ENCODE results near the gene ZC3H4. TPM values are rescaled to one million over a fixed set of nuclear protein-coding genes. Genes with fewer than 3 reads are reported as not detected.
A peak's percentile ranks its signal among the peaks of the same experiment; 100 is the strongest.

ZC3H4 gene
- total RNA-seq, 1 experiment from 2014 or later: 45.1 TPM

DNA sequence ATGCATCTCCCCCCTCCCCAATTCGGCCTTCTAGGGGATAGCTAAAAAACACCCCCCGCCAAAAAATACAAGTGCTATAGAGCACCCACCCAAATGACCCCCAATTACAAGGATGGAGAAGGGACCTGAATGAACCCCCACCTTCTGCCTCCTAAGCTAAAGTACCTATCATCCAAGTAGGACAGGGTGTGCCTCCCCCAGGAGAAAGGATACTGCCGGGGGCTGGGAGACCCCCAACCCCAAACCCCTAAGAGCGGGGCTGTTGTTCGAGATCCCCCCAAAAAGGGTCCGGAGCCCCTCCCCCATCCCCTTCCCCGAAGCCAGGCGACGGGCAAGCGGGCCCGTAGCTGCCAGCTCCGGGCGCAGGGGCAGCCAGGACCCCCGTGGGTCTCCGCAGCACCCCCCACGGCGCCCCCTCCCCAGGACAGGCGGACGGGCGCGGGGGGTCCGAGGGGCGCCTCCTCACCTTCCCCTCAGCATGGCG lies 1.9 kb downstream of the ZC3H4 start:
- Histone ChIP-seq H3K36me3 (ENCODE audit: control insufficient read depth in 1 of 2, insufficient read depth in 2 of 2, low read length in 2 of 2) (peaks cover 2 to 12% of the 10 kb centered on the region in 2 experiments; a peak in 1 of 4 replicates), H3K4me1 (ENCODE audit: control insufficient read depth in 1 of 2, insufficient read depth in 2 of 2, low read length in 2 of 2) (peaks cover 15 to 47% of the 10 kb centered on the region in 2 experiments), H3K27me3 (ENCODE audit: insufficient read depth, low read length) (no peaks in the 10 kb centered on the region), H3K9me3 (ENCODE audit: control insufficient read depth in 1 of 2, insufficient read depth in 1 of 2, low read depth in 1 of 2, low read length in 2 of 2) (no peaks in the 10 kb centered on the region), H3K4me2 (ENCODE audit: low read length) (peak overlapping the region; percentile 81), H3K9ac (ENCODE audit: low read length) (peak overlapping the region; percentile 100), H3K79me2 (ENCODE audit: insufficient read depth, low read length) (peaks cover 34% of the 10 kb centered on the region), H2AFZ (ENCODE audit: low read depth, low read length, poor library complexity, severe bottlenecking) (no peak overlapping the region), H3K4me3 (replicated peaks in 1 of 2; ENCODE audit: low read depth in 1 of 2, low read length in 2 of 2) (peak overlapping the region; percentile 87 to 94), H3K27ac (ENCODE audit: low read depth, low read length) (peak overlapping the region; percentile 100), H3K9me2 (ENCODE audit: insufficient read depth) (no peaks in the 10 kb centered on the region), H4K20me1 (ENCODE audit: insufficient read depth) (no peaks in the 10 kb centered on the region)
- TF ChIP-seq POLR2AphosphoS5 (IDR thresholded peaks at IDR 0.05; ENCODE audit: low read depth, low read length) (no peak), EGR1 (IDR thresholded peaks at IDR 0.05; ENCODE audit: low read depth) (no peak), FOSL1 (IDR thresholded peaks at IDR 0.05; ENCODE audit: low read depth) (no peak), EZH2phosphoT487 (IDR thresholded peaks at IDR 0.05; ENCODE audit: borderline replicate concordance) (no peak), EZH2 (IDR thresholded peaks at IDR 0.05) (no peak), TCF7L2 (IDR thresholded peaks at IDR 0.05; ENCODE audit: borderline replicate concordance, extremely low read depth, insufficient read depth, insufficient read length) (no peak)
- TF ChIP-seq, protein P1, sequence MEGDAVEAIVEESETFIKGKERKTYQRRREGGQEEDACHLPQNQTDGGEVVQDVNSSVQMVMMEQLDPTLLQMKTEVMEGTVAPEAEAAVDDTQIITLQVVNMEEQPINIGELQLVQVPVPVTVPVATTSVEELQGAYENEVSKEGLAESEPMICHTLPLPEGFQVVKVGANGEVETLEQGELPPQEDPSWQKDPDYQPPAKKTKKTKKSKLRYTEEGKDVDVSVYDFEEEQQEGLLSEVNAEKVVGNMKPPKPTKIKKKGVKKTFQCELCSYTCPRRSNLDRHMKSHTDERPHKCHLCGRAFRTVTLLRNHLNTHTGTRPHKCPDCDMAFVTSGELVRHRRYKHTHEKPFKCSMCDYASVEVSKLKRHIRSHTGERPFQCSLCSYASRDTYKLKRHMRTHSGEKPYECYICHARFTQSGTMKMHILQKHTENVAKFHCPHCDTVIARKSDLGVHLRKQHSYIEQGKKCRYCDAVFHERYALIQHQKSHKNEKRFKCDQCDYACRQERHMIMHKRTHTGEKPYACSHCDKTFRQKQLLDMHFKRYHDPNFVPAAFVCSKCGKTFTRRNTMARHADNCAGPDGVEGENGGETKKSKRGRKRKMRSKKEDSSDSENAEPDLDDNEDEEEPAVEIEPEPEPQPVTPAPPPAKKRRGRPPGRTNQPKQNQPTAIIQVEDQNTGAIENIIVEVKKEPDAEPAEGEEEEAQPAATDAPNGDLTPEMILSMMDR (IDR thresholded peaks at IDR 0.05 in 2 of 3, conservative IDR thresholded peaks at IDR 0.05 in 1 of 3; ENCODE audit: borderline replicate concordance in 1 of 3, insufficient read depth in 1 of 3, low read depth in 2 of 3, low read length in 2 of 3): no peak
- TF ChIP-seq, protein P2, sequence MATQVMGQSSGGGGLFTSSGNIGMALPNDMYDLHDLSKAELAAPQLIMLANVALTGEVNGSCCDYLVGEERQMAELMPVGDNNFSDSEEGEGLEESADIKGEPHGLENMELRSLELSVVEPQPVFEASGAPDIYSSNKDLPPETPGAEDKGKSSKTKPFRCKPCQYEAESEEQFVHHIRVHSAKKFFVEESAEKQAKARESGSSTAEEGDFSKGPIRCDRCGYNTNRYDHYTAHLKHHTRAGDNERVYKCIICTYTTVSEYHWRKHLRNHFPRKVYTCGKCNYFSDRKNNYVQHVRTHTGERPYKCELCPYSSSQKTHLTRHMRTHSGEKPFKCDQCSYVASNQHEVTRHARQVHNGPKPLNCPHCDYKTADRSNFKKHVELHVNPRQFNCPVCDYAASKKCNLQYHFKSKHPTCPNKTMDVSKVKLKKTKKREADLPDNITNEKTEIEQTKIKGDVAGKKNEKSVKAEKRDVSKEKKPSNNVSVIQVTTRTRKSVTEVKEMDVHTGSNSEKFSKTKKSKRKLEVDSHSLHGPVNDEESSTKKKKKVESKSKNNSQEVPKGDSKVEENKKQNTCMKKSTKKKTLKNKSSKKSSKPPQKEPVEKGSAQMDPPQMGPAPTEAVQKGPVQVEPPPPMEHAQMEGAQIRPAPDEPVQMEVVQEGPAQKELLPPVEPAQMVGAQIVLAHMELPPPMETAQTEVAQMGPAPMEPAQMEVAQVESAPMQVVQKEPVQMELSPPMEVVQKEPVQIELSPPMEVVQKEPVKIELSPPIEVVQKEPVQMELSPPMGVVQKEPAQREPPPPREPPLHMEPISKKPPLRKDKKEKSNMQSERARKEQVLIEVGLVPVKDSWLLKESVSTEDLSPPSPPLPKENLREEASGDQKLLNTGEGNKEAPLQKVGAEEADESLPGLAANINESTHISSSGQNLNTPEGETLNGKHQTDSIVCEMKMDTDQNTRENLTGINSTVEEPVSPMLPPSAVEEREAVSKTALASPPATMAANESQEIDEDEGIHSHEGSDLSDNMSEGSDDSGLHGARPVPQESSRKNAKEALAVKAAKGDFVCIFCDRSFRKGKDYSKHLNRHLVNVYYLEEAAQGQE (IDR thresholded peaks at IDR 0.05; ENCODE audit: low read depth): no peak
- RAD21 ChIA-PET (ENCODE audit: low non-redundant PET in 1 of 2, low total read pairs in 2 of 2, uncharacterized antibody in 2 of 2, unreplicated experiment in 2 of 2): interaction anchor here in 1 of 2 experiments (0.6 kb wide), 1 partner anchor 126 kb away, joined by 3 read pairs; no protein-coding TSS in a partner anchor
- intact Hi-C loops (cut with micrococcal nuclease): loop anchor here (1.0 kb wide), 1 partner anchor 15 kb away; no protein-coding TSS in a partner anchor
- BruUV-seq (replicated peaks): no TSS peak
- CTCF ChIA-PET: no interaction called here
- ATAC-seq (no peak), DNase-seq (ENCODE audit: low read depth, low spot score) (no peak)
- POLR2A ChIA-PET: interaction anchor here (2.2 kb wide), 1 partner anchor 31 kb away, joined by 13 read pairs; no protein-coding TSS in a partner anchor
